Thyroid gland (tissue), 4 donors: ENCODE measurements around the gene TMCC2. TPM values are rescaled to one million over a fixed set of nuclear protein-coding genes. Genes with fewer than 3 reads are reported as not detected.

Source experiments
- DNase-seq, 2 donors: peaks; one replicate each; pipeline ENCODE4 v3.0.0-alpha.2; 2019
- H3K27ac ChIP-seq, 3 donors: fragments of 200-600 bp; sonication (generic); 1 replicate in 2 of 3; 2 replicates in 1 of 3; pipeline ENCODE4 v1.5.1; 2016 to 2019; ENCODE audit warnings: mild to moderate bottlenecking in 1 of 3, moderate library complexity in 1 of 3
- H3K27me3 ChIP-seq: fragments of 200-600 bp; sonication (generic); one replicate; pipeline ENCODE4 v1.5.1; 2019
- H3K36me3 ChIP-seq, 2 donors: fragments of 200-600 bp; sonication (generic); one replicate each; pipeline ENCODE4 v1.5.1; 2016 to 2019
- H3K4me1 ChIP-seq, 2 donors: fragments of 200-600 bp; sonication (generic); one replicate each; pipeline ENCODE4 v1.5.1; 2017 to 2019
- H3K4me3 ChIP-seq, 3 donors: fragments of 200-600 bp; sonication (generic); replicated peaks in 1 of 3; 1 replicate in 2 of 3; 2 replicates in 1 of 3; pipeline ENCODE4 v1.5.1; 2016; ENCODE audit warnings: mild to moderate bottlenecking in 1 of 3
- H3K9me3 ChIP-seq: fragments of 200-600 bp; sonication (generic); one replicate; pipeline ENCODE4 v1.5.1; 2017
- CTCF ChIP-seq, 6 experiments: fragments of 200-600 bp in 3 of 6; fragments of 450-650 bp in 3 of 6; sonication (generic) in 3 of 6; IDR thresholded peaks; one replicate each; pipeline ENCODE4 v1.5.1; 2016 to 2019; ENCODE audit warnings: antibody characterized with exemption in 6 of 6, mild to moderate bottlenecking in 2 of 6, inconsistent platforms in 1 of 6, moderate library complexity in 1 of 6
- POLR2A ChIP-seq, 2 donors: fragments of 450-650 bp; IDR thresholded peaks; one replicate each; pipeline ENCODE4 v1.6.1; 2017; ENCODE audit warnings: antibody characterized with exemption in 2 of 2, mild to moderate bottlenecking in 2 of 2, moderate library complexity in 1 of 2
- WGBS, 2 donors: methylation state at CpG; one replicate each; pipeline ENCODE4 v1.1.5; 2017; 5-methylcytosine and 5-hydroxymethylcytosine counted together
- intact Hi-C: fragments of 100-400 bp; cut with DNase I; formaldehyde crosslinking; loops from one replicate; pipeline ENCODE4 v1.15.1; 2023
- total RNA-seq, 4 donors: library from RNA; depleted of rRNA; stranded (reverse); fragments of >200 nt; gene quantifications; one replicate each; pipeline ENCODE4 v1.2.3, GENCODE V29; 2016

Gene TMCC2
- total RNA-seq, 4 donors from 2014 or later: 2.3 to 3.6 (median 3.1) TPM

GRCh38 chr1:205287076-205287475, 59.3 kb downstream of the TMCC2 start:
- Histone ChIP-seq H3K27me3 (no peaks in the 10 kb centered on the region), H3K4me1 (peaks cover 36 to 62% of the 10 kb centered on the region in 2 donors), H3K4me3 (no peak overlapping the region), H3K36me3 (no peaks in the 10 kb centered on the region), H3K27ac (peak overlapping the region in 2 of 3 donors; percentile 82 to 86), H3K9me3 (no peaks in the 10 kb centered on the region)
- intact Hi-C loops: no loop called here
- no peak for DNase-seq
- WGBS, 2 donors: 81 to 82% methylated on average over 3 of the region's 3 CpGs
- TF ChIP-seq POLR2A (IDR thresholded peaks at IDR 0.05): no peak
- no peak for TF ChIP-seq CTCF (IDR thresholded peaks at IDR 0.05)

GRCh38 chr1:205287767-205288559, 60.2 kb downstream of the TMCC2 start:
- Histone ChIP-seq H3K27me3 (no peaks in the 10 kb centered on the region), H3K4me3 (no peak overlapping the region), H3K4me1 (peaks cover 36 to 57% of the 10 kb centered on the region in 2 donors), H3K36me3 (no peaks in the 10 kb centered on the region), H3K27ac (peak overlapping the region in 2 of 3 donors; percentile 20 to 86), H3K9me3 (no peaks in the 10 kb centered on the region)
- DNase-seq: no peak
- WGBS, 2 donors: 61 to 67% methylated on average over 8 of the region's 8 CpGs
- TF ChIP-seq POLR2A (IDR thresholded peaks at IDR 0.05): no peak
- TF ChIP-seq CTCF (IDR thresholded peaks at IDR 0.05): no peak
- intact Hi-C loops: no loop called here

GRCh38 chr1:205291596-205291995, 63.9 kb downstream of the TMCC2 start:
- Histone ChIP-seq H3K36me3 (no peaks in the 10 kb centered on the region), H3K4me3 (no peak overlapping the region), H3K27ac (peak overlapping the region in 2 of 3 donors; percentile 3 to 12), H3K27me3 (no peaks in the 10 kb centered on the region), H3K4me1 (peaks cover 16 to 48% of the 10 kb centered on the region in 2 donors), H3K9me3 (no peaks in the 10 kb centered on the region)
- TF ChIP-seq CTCF (IDR thresholded peaks at IDR 0.05) (no peak), POLR2A (IDR thresholded peaks at IDR 0.05) (no peak)
- intact Hi-C loops: no loop called here
- no peak for DNase-seq
- 95 to 97% methylated on average over 6 of the region's 6 CpGs for WGBS, 2 donors

GRCh38 chr1:205293350-205294074, 65.8 kb downstream of the TMCC2 start:
- no peaks in the 10 kb centered on the region for H3K27me3 ChIP-seq
- no peak for DNase-seq
- TF ChIP-seq POLR2A (IDR thresholded peaks at IDR 0.05) (no peak), CTCF (IDR thresholded peaks at IDR 0.05) (no peak)
- no peaks in the 10 kb centered on the region for H3K36me3 ChIP-seq
- peaks cover 15 to 47% of the 10 kb centered on the region in 2 donors for H3K4me1 ChIP-seq
- intact Hi-C loops: no loop called here
- H3K9me3 ChIP-seq: no peaks in the 10 kb centered on the region
- 92 to 93% methylated on average over 10 of the region's 10 CpGs for WGBS, 2 donors
- peak overlapping the region; percentile 28 to 81 (median 74) for H3K27ac ChIP-seq
- no peak overlapping the region for H3K4me3 ChIP-seq
